H1 (cell line): ENCODE measurements around the gene TMEM135. TPM values are rescaled to one million over a fixed set of nuclear protein-coding genes. Genes with fewer than 3 reads are reported as not detected.

Experiments
- CTCF ChIA-PET: fragments of 300-600 bp; sonication (Branson Sonifier 250); formaldehyde crosslinking; loops from one replicate; lab custom pipeline; 2021; ENCODE audit not compliant: partially characterized antibody; lab: Charles Lee
- POLR2A ChIA-PET: fragments of 300-600 bp; sonication (Branson Sonifier 250); formaldehyde crosslinking; loops from one replicate; lab custom pipeline; 2021; ENCODE audit warnings: inconsistent platforms; ENCODE audit not compliant: partially characterized antibody; lab: Charles Lee
- DNase-seq, 2 experiments: peaks; one replicate each; pipeline versions ENCODE4 v3.0.0 to v3.0.0-alpha.2; 2010 to 2022; ENCODE audit warnings: low spot score in 2 of 2, low read depth in 1 of 2, mixed read lengths in 1 of 2
- FAIRE-seq: peaks from 2 replicates; lab custom pipeline; 2011; peaks lifted over from hg19 to GRCh38; lab: Jason Lieb, UNC
- H2AFZ ChIP-seq: 2 replicates; pipeline ENCODE4 v1.8.1; 2012; ENCODE audit warnings: low read length, inconsistent platforms
- H2AK5ac ChIP-seq: 2 replicates; pipeline ENCODE4 v1.6.1; 2013; ENCODE audit warnings: low read depth, low read length
- H2BK120ac ChIP-seq: replicated peaks from 2 replicates; pipeline ENCODE3; 2013; ENCODE audit warnings: low read depth, low read length, inconsistent platforms
- H2BK12ac ChIP-seq: 2 replicates; pipeline ENCODE4 v1.6.1; 2013; ENCODE audit warnings: low read depth, low read length
- H2BK15ac ChIP-seq: 2 replicates; pipeline ENCODE4 v1.6.1; 2013; ENCODE audit warnings: low read length
- H2BK20ac ChIP-seq: 2 replicates; pipeline ENCODE4 v1.6.1; 2013; ENCODE audit warnings: low read length
- H2BK5ac ChIP-seq: 2 replicates; pipeline ENCODE4 v1.6.1; 2013; ENCODE audit warnings: low read depth, low read length
- H3K14ac ChIP-seq: 2 replicates; pipeline ENCODE4 v1.6.1; 2013; ENCODE audit warnings: inconsistent platforms; ENCODE audit not compliant: insufficient read length
- H3K18ac ChIP-seq: 2 replicates; pipeline ENCODE4 v1.6.1; 2013; ENCODE audit warnings: low read length; ENCODE audit errors: extremely low read depth
- H3K23ac ChIP-seq: 2 replicates; pipeline ENCODE4 v1.6.1; 2013; ENCODE audit warnings: inconsistent platforms; ENCODE audit not compliant: insufficient read length
- H3K23me2 ChIP-seq: 2 replicates; pipeline ENCODE4 v1.6.1; 2013; ENCODE audit warnings: low read depth, low read length
- H3K27ac ChIP-seq: 2 replicates; pipeline ENCODE4 v1.6.1; 2011; ENCODE audit warnings: low read depth, low read length, inconsistent platforms
- H3K27me3 ChIP-seq, 4 experiments: replicated peaks in 1 of 4; 1 replicate in 1 of 4; 2 replicates in 3 of 4; pipeline versions ENCODE4 v1.6.1 to v1.8.1; 2011 to 2013; ENCODE audit warnings: low read length in 3 of 4, mild to moderate bottlenecking in 3 of 4, inconsistent platforms in 2 of 4, mixed read lengths in 2 of 4, moderate library complexity in 1 of 4; ENCODE audit not compliant: control insufficient read depth in 3 of 4, insufficient read depth in 3 of 4; ENCODE audit errors: extremely low read depth in 1 of 4
- H3K36me3 ChIP-seq, 4 experiments: 2 replicates each; pipeline versions ENCODE4 v1.6.1 to v1.8.1; 2011 to 2013; ENCODE audit warnings: mild to moderate bottlenecking in 4 of 4, low read length in 3 of 4, moderate library complexity in 2 of 4, control low read depth in 1 of 4, inconsistent platforms in 1 of 4; ENCODE audit not compliant: insufficient read depth in 4 of 4, control insufficient read depth in 2 of 4
- H3K4ac ChIP-seq: replicated peaks from 2 replicates; pipeline ENCODE3; 2013; ENCODE audit warnings: low read length, low read depth, mixed read lengths, inconsistent platforms; ENCODE audit not compliant: insufficient read length
- H3K4me1 ChIP-seq, 4 experiments: replicated peaks in 1 of 4; 1 replicate in 1 of 4; 2 replicates in 3 of 4; pipeline versions ENCODE4 v1.6.1 to v1.8.1; 2011 to 2013; ENCODE audit warnings: low read length in 3 of 4, inconsistent platforms in 2 of 4, mixed read lengths in 1 of 4; ENCODE audit not compliant: insufficient read depth in 4 of 4, control insufficient read depth in 3 of 4
- H3K4me2 ChIP-seq, 2 experiments: 2 replicates each; pipeline versions ENCODE4 v1.6.1 to v1.8.1; 2011 to 2013; ENCODE audit warnings: low read depth in 2 of 2, low read length in 2 of 2, control low read depth in 1 of 2, inconsistent platforms in 1 of 2, mild to moderate bottlenecking in 1 of 2; ENCODE audit not compliant: insufficient read depth in 1 of 2
- H3K4me3 ChIP-seq, 4 experiments: fragments of 200-600, 300-600 bp in 1 of 4; sonication (generic), shearing (Covaris generic), sonication (Bioruptor Twin) in 1 of 4; 2 replicates each; pipeline versions ENCODE4 v1.5.1 to v1.8.1; 2011 to 2016; ENCODE audit warnings: low read length in 4 of 4, low read depth in 3 of 4, control low read depth in 2 of 4, inconsistent platforms in 2 of 4, mild to moderate bottlenecking in 2 of 4, mixed read lengths in 1 of 4, moderate library complexity in 1 of 4; ENCODE audit not compliant: insufficient read depth in 2 of 4; ENCODE audit errors: extremely low read depth in 1 of 4
- H3K56ac ChIP-seq: replicated peaks from 2 replicates; pipeline ENCODE3; 2013; ENCODE audit warnings: low read depth, mild to moderate bottlenecking, mixed read lengths, low read length, inconsistent platforms; ENCODE audit not compliant: insufficient read length
- H3K79me1 ChIP-seq: 2 replicates; pipeline ENCODE4 v1.6.1; 2013; ENCODE audit warnings: low read depth, low read length, control low read depth
- H3K79me2 ChIP-seq, 2 experiments: 2 replicates each; pipeline versions ENCODE4 v1.6.1 to v1.8.1; 2012 to 2013; ENCODE audit warnings: low read length in 2 of 2, mild to moderate bottlenecking in 2 of 2, inconsistent platforms in 1 of 2; ENCODE audit not compliant: insufficient read depth in 2 of 2, control insufficient read depth in 1 of 2
- H3K9ac ChIP-seq, 4 experiments: replicated peaks in 1 of 4; 1 replicate in 1 of 4; 2 replicates in 3 of 4; pipeline versions ENCODE4 v1.6.1 to v1.8.1; 2011 to 2013; ENCODE audit warnings: low read depth in 3 of 4, low read length in 3 of 4, control low read depth in 2 of 4, mild to moderate bottlenecking in 2 of 4, moderate library complexity in 2 of 4, inconsistent platforms in 1 of 4; ENCODE audit errors: extremely low read depth in 1 of 4
- H3K9me3 ChIP-seq, 2 experiments: 2 replicates each; pipeline versions ENCODE4 v1.6.1 to v1.8.1; 2012 to 2013; ENCODE audit warnings: mild to moderate bottlenecking in 2 of 2, moderate library complexity in 2 of 2, control low read depth in 1 of 2, inconsistent platforms in 1 of 2, low read depth in 1 of 2, low read length in 1 of 2, mixed read lengths in 1 of 2; ENCODE audit not compliant: insufficient read depth in 2 of 2
- H4K20me1 ChIP-seq, 2 experiments: replicated peaks in 1 of 2; 2 replicates each; pipeline versions ENCODE3 to v1.8.1; 2011 to 2013; ENCODE audit warnings: inconsistent platforms in 2 of 2, low read length in 2 of 2, mild to moderate bottlenecking in 1 of 2; ENCODE audit not compliant: insufficient read depth in 2 of 2, control insufficient read depth in 1 of 2
- H4K5ac ChIP-seq: 2 replicates; pipeline ENCODE4 v1.6.1; 2013; ENCODE audit warnings: low read length, low read depth, mixed read lengths, inconsistent platforms; ENCODE audit not compliant: insufficient read length
- H4K8ac ChIP-seq: 2 replicates; pipeline ENCODE4 v1.8.0; 2013; ENCODE audit warnings: mild to moderate bottlenecking, moderate library complexity, low read length, inconsistent platforms; ENCODE audit not compliant: insufficient read depth; ENCODE audit errors: extremely low read depth
- H4K91ac ChIP-seq: replicated peaks from 2 replicates; pipeline ENCODE3; 2013; ENCODE audit warnings: low read length, mixed read lengths, inconsistent platforms; ENCODE audit not compliant: insufficient read length
- BCL11A ChIP-seq, 2 experiments: IDR thresholded peaks; one replicate each; pipeline ENCODE4 v1.6.1; 2011; ENCODE audit warnings: low read depth in 2 of 2, low read length in 2 of 2, mild to moderate bottlenecking in 2 of 2
- WGBS, 2 experiments: shearing (Covaris generic) in 1 of 2; methylation state at CpG; one replicate each; pipeline versions ENCODE4 v1.1.6 to v1.1.7; 2013 to 2015; ENCODE audit warnings: low lambda C conversion rate in 2 of 2, mixed read lengths in 2 of 2, inconsistent platforms in 1 of 2, low coverage in 1 of 2, missing lambda C conversion rate in 1 of 2; ENCODE audit not compliant: insufficient replicate concordance in 2 of 2, insufficient coverage in 1 of 2, insufficient read length in 1 of 2; ENCODE audit errors: extremely low coverage in 1 of 2, missing lambda C conversion rate in 1 of 2; 5-methylcytosine and 5-hydroxymethylcytosine counted together
- polyA plus RNA-seq, 7 experiments: library from polyadenylated mRNA; depleted of rRNA in 3 of 7; stranded (reverse) in 5 of 7; unstranded in 2 of 7; fragments of >200 nt in 5 of 7; fragments of 200-250 nt in 2 of 7; gene quantifications; 1 replicate in 5 of 7; 2 replicates in 1 of 7; 4 replicates in 1 of 7; pipeline versions ENCODE4 v1.2.1 to v1.2.3, GENCODE V29; 2011 to 2013; ENCODE audit warnings: missing spikeins in 2 of 7, mixed read lengths in 2 of 7
- total RNA-seq: library from RNA; stranded (reverse); fragmentation: NEBNext Ultra II Directional; extraction: Animal tissue kit (Norgen Biotek cat#: 25700); gene quantifications from 2 replicates; pipeline ENCODE4 v1.2.1, GENCODE V29; 2021
- TF ChIP-seq, protein P1 (sequence below): IDR thresholded peaks from 2 replicates; pipeline ENCODE4 v1.6.1; 2012; ENCODE audit warnings: inconsistent platforms

TMEM135 gene
- total and polyA plus RNA-seq, 2 of the 8 experiments (the other 6 are each of a cell fraction or from before 2014, with no cell fraction given), result 9.3 to 31.3 TPM

GRCh38 chr11:87266751-87267150 lies 229.0 kb downstream of the TMEM135 start:
- no peak for FAIRE-seq
- H2BK5ac ChIP-seq, result no peak overlapping the region

More at GRCh38 chr11:87266751-87267150, 229.0 kb downstream of the TMEM135 start:
- Histone ChIP-seq H3K79me1 (no peaks in the 10 kb centered on the region), H3K4me1 (no peaks in the 10 kb centered on the region), H3K14ac (no peak overlapping the region), H3K9me3 (no peaks in the 10 kb centered on the region), H2BK20ac (no peak overlapping the region), H3K23me2 (no peaks in the 10 kb centered on the region; the same call in 1 of the 2 replicates), H3K4me2 (no peak overlapping the region), H3K9ac (no peak overlapping the region), H3K18ac (no peak overlapping the region), H3K27me3 (no peaks in the 10 kb centered on the region), H4K91ac (no peak overlapping the region), H4K8ac (no peak overlapping the region), H3K27ac (no peak overlapping the region), H3K79me2 (no peaks in the 10 kb centered on the region), H2AK5ac (no peak overlapping the region), H3K4me3 (no peak overlapping the region), H4K5ac (no peak overlapping the region), H2BK15ac (no peak overlapping the region), H3K56ac (no peak overlapping the region), H2BK12ac (no peak overlapping the region), H2BK120ac (no peak overlapping the region), H2AFZ (no peak overlapping the region), H3K23ac (no peak overlapping the region), H4K20me1 (peaks cover 0 to 3% of the 10 kb centered on the region in 2 experiments), H3K4ac (no peak overlapping the region), H3K36me3 (no peaks in the 10 kb centered on the region)
- 95% methylated on average over 2 of the region's 2 CpGs; no CpG with 5 or more reads in 1 of the 2 experiments for WGBS, 2 experiments
- ChIA-PET POLR2A (interaction anchor here (1.3 kb wide), 1 partner anchor 15 kb away, joined by 3 read pairs; no protein-coding TSS in a partner anchor), CTCF (interaction anchor here (0.9 to 1.0 kb wide), 2 partner anchors 11 to 29 kb away, joined by 3 read pairs; no protein-coding TSS in a partner anchor)
- no peak for TF ChIP-seq BCL11A (IDR thresholded peaks at IDR 0.05; ENCODE audit: low read depth in 2 of 2, low read length in 2 of 2)
- TF ChIP-seq, protein P1, sequence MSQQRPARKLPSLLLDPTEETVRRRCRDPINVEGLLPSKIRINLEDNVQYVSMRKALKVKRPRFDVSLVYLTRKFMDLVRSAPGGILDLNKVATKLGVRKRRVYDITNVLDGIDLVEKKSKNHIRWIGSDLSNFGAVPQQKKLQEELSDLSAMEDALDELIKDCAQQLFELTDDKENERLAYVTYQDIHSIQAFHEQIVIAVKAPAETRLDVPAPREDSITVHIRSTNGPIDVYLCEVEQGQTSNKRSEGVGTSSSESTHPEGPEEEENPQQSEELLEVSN, result no peak
- DNase-seq, result no peak
